AG04450 (cell line): ENCODE results near the gene CSNK1E. TPM values are rescaled to one million over a fixed set of nuclear protein-coding genes. Genes with fewer than 3 reads are reported as not detected.

Experiments used
- CTCF ChIA-PET: fragments of 300-600, 350-600 bp; formaldehyde crosslinking; extraction: SDS; loops from one replicate; lab custom pipeline; 2022; ENCODE audit warnings: antibody characterized with exemption, inconsistent platforms; lab: Charles Lee
- POLR2A ChIA-PET: fragments of 350-600 bp; formaldehyde crosslinking; extraction: SDS; loops from one replicate; lab custom pipeline; 2021; ENCODE audit warnings: antibody characterized with exemption, inconsistent platforms; lab: Yijun Ruan, JAX
- DNase-seq: peaks from one replicate; pipeline ENCODE4 v3.0.0-alpha.2; 2011; ENCODE audit warnings: low read depth, low spot score
- H3K27ac ChIP-seq: one replicate; pipeline ENCODE4 v1.5.1; 2012; ENCODE audit warnings: low read depth, low read length, control low read depth
- H3K27me3 ChIP-seq: one replicate; pipeline ENCODE4 v1.6.0; 2012; ENCODE audit warnings: low read length; ENCODE audit not compliant: control insufficient read depth, insufficient read depth
- H3K4me3 ChIP-seq: 2 replicates; pipeline ENCODE4 v1.5.1; 2011; ENCODE audit warnings: mild to moderate bottlenecking, low read depth, low read length, control low read depth
- H3K9me3 ChIP-seq: 2 replicates; pipeline ENCODE4 v1.5.1; 2012; ENCODE audit warnings: low read length; ENCODE audit not compliant: control insufficient read depth, insufficient read depth
- polyA plus RNA-seq: library from polyadenylated mRNA; depleted of rRNA; stranded (reverse); fragments of >200 nt; gene quantifications from 2 replicates; pipeline ENCODE4 v1.2.3, GENCODE V29; 2011
- TF ChIP-seq, protein P1 (sequence below): IDR thresholded peaks from 2 replicates; pipeline ENCODE4 v1.5.1; 2011; ENCODE audit warnings: low read depth, low read length, control low read depth, inconsistent platforms

The CSNK1E gene
- polyA plus RNA-seq, 1 experiment: 109 TPM

DNA sequence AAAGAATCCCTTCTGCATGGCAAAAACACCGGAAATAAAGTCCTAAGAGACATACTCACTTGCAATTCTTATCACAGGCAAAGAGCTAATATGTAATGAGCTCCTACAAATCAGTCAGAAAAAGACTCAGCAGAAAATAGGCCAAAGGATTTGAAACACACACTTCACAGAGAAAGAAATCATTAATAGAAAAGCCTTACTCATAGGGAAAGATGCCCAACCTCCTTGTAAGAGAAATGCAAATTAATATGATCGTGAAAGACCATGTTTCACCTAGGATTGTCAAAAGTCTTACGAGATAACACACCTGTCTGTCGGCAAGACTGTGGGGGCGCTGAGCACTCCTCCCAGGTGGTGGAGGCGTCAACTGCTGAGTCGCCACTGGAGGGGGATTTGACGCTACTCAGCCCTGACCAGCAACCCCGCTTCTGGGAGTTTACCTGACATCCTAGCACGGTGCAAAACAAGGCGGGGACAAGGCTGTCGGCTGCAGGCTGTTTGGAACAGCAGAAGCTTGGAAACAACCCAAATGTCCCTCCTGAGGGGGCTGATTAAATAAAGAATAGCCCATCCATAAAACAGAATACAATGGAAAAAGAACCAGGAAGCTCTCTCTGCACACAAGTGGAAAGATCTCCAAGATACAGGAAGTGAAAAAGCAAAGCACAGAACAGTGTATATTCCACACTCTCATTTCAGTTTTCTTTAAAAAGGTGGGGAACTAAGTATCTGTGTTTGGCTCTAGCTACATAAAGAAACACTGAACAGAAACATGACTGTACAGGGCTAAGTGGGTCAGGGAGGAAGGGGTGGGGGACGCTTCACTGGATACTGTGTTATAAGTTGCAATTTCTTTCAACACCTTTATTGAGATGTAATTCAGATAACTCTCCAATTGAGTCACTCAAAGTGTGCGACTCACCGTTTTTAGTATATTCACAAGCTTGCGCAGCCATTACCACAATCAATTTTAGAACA, 11.5 kb downstream of the CSNK1E start:
- Histone ChIP-seq H3K27ac (no peak overlapping the region), H3K4me3 (no peak overlapping the region), H3K27me3 (no peaks in the 10 kb centered on the region), H3K9me3 (no peaks in the 10 kb centered on the region)
- POLR2A ChIA-PET: interaction anchor here (0.6 kb wide), 4 partner anchors 9 to 105 kb away, joined by 3 to 9 read pairs (median 5); no protein-coding TSS in a partner anchor
- no peak for DNase-seq
- CTCF ChIA-PET: interaction anchor here (0.6 to 1.1 kb wide), 3 partner anchors 42 to 267 kb away, joined by 3 to 4 read pairs (median 4); no protein-coding TSS in a partner anchor
- TF ChIP-seq, protein P1, sequence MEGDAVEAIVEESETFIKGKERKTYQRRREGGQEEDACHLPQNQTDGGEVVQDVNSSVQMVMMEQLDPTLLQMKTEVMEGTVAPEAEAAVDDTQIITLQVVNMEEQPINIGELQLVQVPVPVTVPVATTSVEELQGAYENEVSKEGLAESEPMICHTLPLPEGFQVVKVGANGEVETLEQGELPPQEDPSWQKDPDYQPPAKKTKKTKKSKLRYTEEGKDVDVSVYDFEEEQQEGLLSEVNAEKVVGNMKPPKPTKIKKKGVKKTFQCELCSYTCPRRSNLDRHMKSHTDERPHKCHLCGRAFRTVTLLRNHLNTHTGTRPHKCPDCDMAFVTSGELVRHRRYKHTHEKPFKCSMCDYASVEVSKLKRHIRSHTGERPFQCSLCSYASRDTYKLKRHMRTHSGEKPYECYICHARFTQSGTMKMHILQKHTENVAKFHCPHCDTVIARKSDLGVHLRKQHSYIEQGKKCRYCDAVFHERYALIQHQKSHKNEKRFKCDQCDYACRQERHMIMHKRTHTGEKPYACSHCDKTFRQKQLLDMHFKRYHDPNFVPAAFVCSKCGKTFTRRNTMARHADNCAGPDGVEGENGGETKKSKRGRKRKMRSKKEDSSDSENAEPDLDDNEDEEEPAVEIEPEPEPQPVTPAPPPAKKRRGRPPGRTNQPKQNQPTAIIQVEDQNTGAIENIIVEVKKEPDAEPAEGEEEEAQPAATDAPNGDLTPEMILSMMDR: no peak

DNA sequence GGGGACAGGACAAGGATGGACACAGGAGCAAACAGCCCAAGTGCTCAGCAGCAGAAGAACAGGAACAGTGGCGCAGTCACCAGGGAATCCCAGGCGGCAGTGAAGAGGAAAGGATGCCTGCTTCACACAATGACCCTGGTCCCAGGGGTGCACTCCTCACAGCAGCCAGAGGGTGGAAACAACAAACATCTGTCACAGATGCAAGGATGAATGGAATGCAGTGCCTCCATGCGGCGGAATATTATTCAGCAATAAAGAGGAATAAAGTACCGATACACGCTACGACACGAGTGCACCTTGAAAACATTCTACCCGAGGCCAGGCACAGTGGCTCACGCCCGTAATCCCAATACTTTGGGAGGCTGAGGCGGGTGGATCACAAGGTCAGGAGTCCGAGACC, 12.7 kb downstream of the CSNK1E start:
- Histone ChIP-seq H3K27ac (peak overlapping the region; percentile 21), H3K4me3 (no peak overlapping the region), H3K27me3 (no peaks in the 10 kb centered on the region), H3K9me3 (no peaks in the 10 kb centered on the region)
- ChIA-PET CTCF (interaction anchor here (1.3 kb wide), 1 partner anchor 16 kb away, joined by 4 read pairs; no protein-coding TSS in a partner anchor), POLR2A (interaction anchor here (0.6 kb wide), 1 partner anchor 38 kb away, joined by 9 read pairs; no protein-coding TSS in a partner anchor)
- TF ChIP-seq, protein P1: 0 out of 2 replicates have a peak, but pooled peaks have one; percentile 2
- no peak for DNase-seq

DNA sequence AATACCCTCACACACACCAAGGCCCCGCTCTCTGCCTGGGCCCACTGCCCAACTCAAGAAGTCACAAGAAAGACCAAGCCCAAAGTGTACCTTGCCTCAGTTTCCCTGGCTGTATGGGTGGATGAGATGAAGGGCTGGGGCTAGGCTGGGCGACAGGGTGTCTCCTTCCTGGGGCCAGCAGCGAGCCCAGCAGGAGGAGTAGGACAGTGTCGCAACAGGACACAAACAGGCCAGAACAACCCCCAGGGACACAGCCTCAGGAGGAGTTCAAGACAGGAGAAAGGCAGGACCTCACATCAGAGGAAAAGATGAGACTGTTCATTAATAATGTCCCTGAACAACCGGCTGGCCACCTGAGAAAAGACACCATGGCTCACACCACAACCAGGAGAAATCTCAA, 13.3 kb downstream of the CSNK1E start:
- TF ChIP-seq, protein P1: no peak
- Histone ChIP-seq H3K27me3 (no peaks in the 10 kb centered on the region), H3K4me3 (no peak overlapping the region), H3K27ac (no peak overlapping the region), H3K9me3 (no peaks in the 10 kb centered on the region)
- DNase-seq: no peak
- CTCF ChIA-PET: interaction anchor here (1.3 kb wide), 1 partner anchor 15 kb away, joined by 4 read pairs; no protein-coding TSS in a partner anchor
- POLR2A ChIA-PET: no interaction called here

DNA sequence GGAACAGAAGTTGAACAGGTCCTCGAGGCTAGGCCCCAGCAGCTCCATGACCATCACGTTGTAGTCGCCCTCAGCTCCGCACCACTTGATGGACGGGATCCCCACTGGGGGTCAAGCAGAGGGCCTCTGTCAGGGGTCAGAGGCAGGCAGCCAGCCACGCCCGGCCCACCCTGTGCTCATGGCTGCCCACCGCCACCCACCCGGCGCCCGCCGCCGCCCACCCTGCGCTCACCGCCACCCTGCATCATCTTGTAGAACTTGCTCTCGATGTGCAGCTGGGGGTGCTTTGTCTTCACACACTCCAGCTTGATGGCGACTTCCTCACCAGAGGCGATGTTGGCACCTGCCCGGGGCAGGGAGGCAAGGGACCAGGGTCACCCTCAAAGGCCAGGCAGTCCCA, 14.3 kb downstream of the CSNK1E start:
- Histone ChIP-seq H3K9me3 (no peaks in the 10 kb centered on the region), H3K4me3 (no peak overlapping the region), H3K27ac (no peak overlapping the region), H3K27me3 (no peaks in the 10 kb centered on the region)
- ChIA-PET CTCF (no interaction called here), POLR2A (no interaction called here)
- no peak for DNase-seq
- TF ChIP-seq, protein P1: no peak

DNA sequence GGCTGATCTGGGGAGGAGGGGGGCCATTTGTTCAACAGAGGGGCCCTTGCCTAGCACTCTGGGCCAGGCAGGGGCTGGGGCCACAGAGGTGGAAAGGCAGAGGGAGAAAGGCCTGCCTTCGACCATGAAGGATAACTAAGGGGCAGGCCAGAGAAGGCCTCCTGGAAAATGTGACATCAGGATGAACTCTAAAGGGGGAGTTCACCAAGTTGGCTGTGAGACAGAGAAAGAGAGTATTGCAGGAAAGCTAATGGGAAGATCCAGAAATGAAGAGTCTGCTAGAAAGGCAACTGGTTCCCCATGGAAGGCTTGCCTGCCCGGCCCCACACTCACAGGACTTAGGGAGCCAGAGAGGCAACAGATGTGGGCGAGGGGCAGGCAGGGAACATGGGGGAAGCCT, 16.3 kb downstream of the CSNK1E start:
- DNase-seq: no peak
- H3K27ac ChIP-seq: no peak overlapping the region
- CTCF ChIA-PET: no interaction called here
- POLR2A ChIA-PET: no interaction called here
- H3K4me3 ChIP-seq: no peak overlapping the region
- H3K9me3 ChIP-seq: no peaks in the 10 kb centered on the region; the same call in 1 of the 2 replicates
- no peaks in the 10 kb centered on the region for H3K27me3 ChIP-seq
- TF ChIP-seq, protein P1: no peak
